GM20000 (cell line): Measurements from ENCODE around the gene MEG3.

Source experiments
- DNase-seq: peaks from one replicate; pipeline ENCODE4 v3.0.0; 2012; ENCODE audit warnings: low spot score
- TF ChIP-seq, protein P1 (sequence below): IDR thresholded peaks from 2 replicates; pipeline ENCODE4 v1.5.1; 2012; ENCODE audit warnings: mild to moderate bottlenecking, control low read depth; ENCODE audit errors: extremely low read depth, missing control alignments

Gene MEG3

DNA sequence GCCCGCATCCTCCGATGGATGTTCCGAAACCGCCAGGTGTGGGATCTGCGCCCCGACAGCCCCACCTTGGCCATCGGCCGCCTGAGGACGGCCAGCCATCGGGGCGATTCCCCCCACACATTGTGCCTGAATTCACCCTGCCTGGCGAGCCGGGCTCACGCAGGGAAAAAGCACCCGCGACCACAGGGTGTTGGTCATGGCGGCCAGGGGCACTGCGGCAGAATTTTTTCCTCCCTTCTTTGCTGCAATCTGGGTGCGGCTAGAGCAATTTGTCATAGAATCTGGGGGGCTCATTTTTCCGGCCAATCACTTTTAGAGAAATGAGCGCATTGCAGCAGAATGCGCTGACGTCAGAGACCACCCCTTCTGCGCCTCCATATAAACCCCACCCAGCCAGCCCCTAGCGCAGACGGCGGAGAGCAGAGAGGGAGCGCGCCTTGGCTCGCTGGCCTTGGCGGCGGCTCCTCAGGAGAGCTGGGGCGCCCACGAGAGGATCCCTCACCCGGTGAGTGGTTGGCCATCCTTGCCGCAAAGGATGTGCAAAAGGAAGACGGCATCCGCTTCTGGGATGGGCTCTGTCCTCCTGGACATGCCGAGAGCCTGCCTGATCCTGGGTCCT is at the start of gene MEG3:
Gene MEG3 (plus strand): TSS at position 406 of the 619 bp plus-strand sequence.
- DNase-seq, result no peak

DNA sequence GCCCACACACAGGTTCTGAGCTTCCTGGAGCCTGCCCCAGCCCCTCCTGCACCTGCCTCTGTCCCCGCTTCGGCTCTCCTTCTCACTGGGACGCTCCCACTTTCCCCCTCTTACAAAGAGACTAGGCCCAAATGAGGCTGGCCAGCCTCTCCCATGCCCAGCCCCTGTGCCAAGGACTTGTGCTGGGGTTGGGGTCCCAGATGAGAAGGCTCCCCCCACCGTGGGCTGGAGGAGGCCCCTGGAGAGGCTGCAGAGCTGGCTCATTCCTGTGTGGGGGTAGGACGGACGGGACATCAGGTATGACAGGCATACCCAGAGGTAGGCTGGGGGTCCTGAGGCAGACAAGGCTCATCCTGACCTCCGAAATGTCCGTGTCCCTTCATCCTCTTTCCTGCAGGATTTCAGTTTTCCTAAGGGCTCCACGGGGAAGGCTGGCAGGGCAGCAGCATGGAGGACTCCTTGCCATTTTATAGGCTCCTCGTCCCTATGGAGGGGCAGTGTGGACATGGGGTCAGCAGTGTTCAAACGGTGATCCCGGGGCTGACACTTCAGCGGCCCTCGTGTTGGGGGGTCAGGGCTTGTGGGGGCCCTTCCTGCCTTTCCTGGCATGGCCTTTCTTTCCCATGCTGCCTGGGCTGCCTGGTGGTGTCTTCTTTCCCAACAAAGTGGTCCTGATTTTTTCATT is 49.1 kb upstream of the MEG3 start:
- TF ChIP-seq, protein P1, sequence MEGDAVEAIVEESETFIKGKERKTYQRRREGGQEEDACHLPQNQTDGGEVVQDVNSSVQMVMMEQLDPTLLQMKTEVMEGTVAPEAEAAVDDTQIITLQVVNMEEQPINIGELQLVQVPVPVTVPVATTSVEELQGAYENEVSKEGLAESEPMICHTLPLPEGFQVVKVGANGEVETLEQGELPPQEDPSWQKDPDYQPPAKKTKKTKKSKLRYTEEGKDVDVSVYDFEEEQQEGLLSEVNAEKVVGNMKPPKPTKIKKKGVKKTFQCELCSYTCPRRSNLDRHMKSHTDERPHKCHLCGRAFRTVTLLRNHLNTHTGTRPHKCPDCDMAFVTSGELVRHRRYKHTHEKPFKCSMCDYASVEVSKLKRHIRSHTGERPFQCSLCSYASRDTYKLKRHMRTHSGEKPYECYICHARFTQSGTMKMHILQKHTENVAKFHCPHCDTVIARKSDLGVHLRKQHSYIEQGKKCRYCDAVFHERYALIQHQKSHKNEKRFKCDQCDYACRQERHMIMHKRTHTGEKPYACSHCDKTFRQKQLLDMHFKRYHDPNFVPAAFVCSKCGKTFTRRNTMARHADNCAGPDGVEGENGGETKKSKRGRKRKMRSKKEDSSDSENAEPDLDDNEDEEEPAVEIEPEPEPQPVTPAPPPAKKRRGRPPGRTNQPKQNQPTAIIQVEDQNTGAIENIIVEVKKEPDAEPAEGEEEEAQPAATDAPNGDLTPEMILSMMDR, result no peak
- peak; percentile 12 for DNase-seq

More for the DNA sequence above, at the start of gene MEG3:
- TF ChIP-seq, protein P1, result no peak

DNA sequence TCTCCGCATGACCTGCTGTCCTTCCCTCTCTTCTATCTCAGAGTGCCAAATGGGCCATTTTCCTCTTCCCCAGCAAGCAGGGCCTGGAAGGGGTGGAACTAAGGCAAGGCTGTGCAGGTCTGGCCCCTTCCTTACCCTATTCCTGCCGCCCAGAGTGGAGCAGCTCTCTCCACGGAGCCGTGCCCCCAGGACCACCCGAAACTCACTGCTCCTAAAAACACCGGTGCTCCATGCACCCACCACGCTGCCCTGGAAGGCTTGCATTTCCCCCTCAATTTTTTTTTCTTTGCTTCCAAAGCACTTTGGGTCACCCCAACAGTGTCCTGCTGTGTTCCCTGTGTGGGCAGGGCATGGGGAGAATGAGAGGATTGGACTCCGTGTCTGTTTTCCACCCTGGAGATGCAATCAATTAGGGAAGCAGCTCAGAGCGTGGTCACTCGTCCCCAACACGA is 48.5 kb upstream of the MEG3 start:
- peak; percentile 12 for DNase-seq
- TF ChIP-seq, protein P1, result no peak

DNA sequence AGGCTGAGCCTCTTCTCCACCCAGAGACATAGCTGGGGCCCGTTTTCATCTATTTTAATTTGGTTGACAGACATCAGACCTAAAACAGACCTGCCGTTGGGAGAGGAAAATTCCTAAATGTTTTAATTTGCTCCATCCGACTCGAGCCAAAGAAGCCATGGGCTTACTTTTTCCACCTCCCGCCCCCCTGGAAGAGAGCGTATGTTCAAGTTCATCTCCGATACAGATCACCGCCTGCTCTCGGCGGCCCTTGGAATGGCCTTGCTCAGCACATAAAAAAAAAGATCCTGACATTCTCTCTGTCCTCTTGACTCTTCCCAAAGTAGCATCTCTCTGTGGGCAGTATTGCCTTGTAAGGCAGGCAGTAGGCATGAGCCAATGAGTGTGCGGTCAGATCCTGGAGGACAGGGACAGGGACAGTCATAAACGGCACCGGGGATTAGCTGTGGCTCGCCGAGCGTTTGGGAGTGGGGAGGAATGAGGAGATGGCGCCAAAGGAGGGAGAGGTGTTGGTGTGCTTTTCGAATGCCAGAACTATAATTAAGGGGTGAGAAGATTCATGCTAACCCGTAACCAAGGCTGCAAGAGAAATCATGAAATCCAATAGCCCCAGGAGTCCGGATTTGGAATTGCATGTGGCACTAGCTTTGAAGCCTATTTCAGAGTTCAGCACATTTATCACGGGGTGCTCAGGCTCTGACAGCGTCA is 47.9 kb upstream of the MEG3 start:
- DNase-seq, result no peak
- TF ChIP-seq, protein P1, result no peak

DNA sequence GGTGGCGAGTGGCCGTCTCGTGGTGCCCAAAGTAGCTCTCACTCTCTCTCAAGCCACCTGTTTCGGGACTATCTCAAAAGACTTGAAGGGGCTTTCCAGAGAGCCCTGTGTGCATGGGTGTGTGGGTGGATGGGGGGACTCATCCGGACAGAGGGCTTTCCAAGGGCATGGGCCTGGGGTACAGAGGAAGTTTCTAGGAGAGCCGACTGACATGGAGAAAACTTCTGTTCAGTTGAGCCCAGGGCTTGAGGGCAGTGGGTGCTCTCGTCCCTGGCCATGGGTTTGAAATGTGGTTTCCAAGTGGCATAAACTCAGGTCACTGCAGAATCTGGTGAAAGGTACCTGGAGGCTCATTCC is 47.4 kb upstream of the MEG3 start:
- no peak for DNase-seq
- TF ChIP-seq, protein P1, result no peak

DNA sequence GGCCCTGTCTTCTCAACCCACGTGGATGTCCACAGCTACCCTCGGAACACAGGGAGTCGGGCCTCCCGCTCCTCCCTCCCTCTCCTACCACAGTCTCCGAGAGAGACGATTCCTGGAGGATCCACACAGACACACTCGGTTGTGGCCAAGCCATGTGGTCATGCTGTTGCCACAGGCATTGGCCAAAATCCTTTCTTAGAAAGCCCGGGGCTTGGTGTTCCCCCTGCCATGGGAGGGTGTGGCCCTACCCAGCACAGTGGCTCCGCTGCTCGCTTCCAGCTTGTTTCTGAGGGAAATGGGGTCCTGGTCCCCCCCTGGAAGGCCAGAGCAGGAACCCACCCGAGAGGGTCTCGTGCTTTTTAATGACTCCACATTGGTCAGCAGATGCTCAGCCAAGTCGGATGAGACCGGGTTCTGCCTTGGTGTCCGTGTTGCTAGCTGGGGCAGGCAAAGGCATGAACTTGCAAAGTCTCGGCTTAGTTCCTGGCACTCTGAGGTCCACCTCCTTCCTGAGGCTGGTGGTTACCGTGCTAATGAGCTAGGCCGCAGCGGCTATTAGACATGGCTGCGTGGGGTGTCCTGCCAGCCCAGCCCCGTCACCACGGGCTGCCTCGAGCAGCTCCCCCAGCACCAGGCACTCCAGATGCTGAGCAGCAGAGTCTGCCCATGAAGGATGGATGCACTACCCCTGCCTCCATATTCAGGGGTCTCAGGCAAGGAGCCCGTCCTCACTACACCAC is 46.8 kb upstream of the MEG3 start:
- no peak for DNase-seq
- TF ChIP-seq, protein P1, result no peak
